ENCODE data around the gene LST1. TPM values are rescaled to one million over a fixed set of nuclear protein-coding genes. Genes with fewer than 3 reads are reported as not detected.

Gene LST1
- total and polyA plus RNA-seq, 2 of the 4 experiments (the other 2 are of a cell fraction), result not detected

- BruUV-seq (replicated peaks), result no TSS peak
- dilution Hi-C loops (cut with HindIII; ENCODE audit: low sequenced_read_pairs, unreplicated experiment), result no loop called here
Observed at GRCh38 chr6:31586599-31587281, 663 bp downstream of the LST1 start.

More at GRCh38 chr6:31586599-31587281, 663 bp downstream of the LST1 start:
- Histone ChIP-seq H2BK15ac (ENCODE audit: low read depth, low read length) (no peak overlapping the region), H3K27me3 (ENCODE audit: control insufficient read depth, insufficient read depth, low read length) (peaks cover 11% of the 10 kb centered on the region), H3K4ac (ENCODE audit: low read depth, low read length) (no peak overlapping the region), H3K9me1 (ENCODE audit: insufficient read depth, low read length) (no peaks in the 10 kb centered on the region; the same call in 1 of the 2 replicates), H2AK5ac (ENCODE audit: low read depth, low read length) (no peak overlapping the region), H3K18ac (ENCODE audit: low read depth, low read length) (no peak overlapping the region), H3K4me2 (ENCODE audit: low read depth, low read length) (no peak overlapping the region), H2AK9ac (replicated peaks; ENCODE audit: low read depth, low read length, poor library complexity) (peak overlapping the region; percentile 61), H3K4me1 (ENCODE audit: control insufficient read depth, insufficient read depth, low read length) (peaks cover 2% of the 10 kb centered on the region; the same call in 1 of the 2 replicates), H2BK20ac (ENCODE audit: low read depth, low read length) (no peak overlapping the region), H3K23ac (ENCODE audit: low read depth, low read length) (no peak overlapping the region), H3K4me3 (ENCODE audit: insufficient read depth, low read depth, low read length) (no peak overlapping the region), H3K27ac (ENCODE audit: insufficient read depth, low read length) (no peak overlapping the region), H3K79me1 (ENCODE audit: low read depth in 1 of 2, low read length in 2 of 2) (no peaks in the 10 kb centered on the region), H2BK5ac (ENCODE audit: low read depth, low read length, poor library complexity, severe bottlenecking) (no peak overlapping the region), H3K9ac (ENCODE audit: low read depth, low read length) (no peak overlapping the region), H3K9me3 (ENCODE audit: control insufficient read depth, insufficient read depth, low read length) (no peaks in the 10 kb centered on the region), H4K8ac (ENCODE audit: low read depth in 2 of 2, low read length in 2 of 2) (no peak overlapping the region; a peak in 1 of 4 replicates), H4K91ac (ENCODE audit: insufficient read depth, low read depth, low read length) (no peak overlapping the region), H2AFZ (replicated peaks; ENCODE audit: low read length, poor library complexity) (no peak overlapping the region), H3K36me3 (ENCODE audit: control insufficient read depth, insufficient read depth, low read length) (no peaks in the 10 kb centered on the region), H3K14ac (replicated peaks; ENCODE audit: low read depth, low read length) (no peak overlapping the region), H3K56ac (ENCODE audit: extremely low read depth, insufficient read depth, low read length) (no peak overlapping the region), H2BK120ac (ENCODE audit: low read depth, low read length) (no peak overlapping the region), H4K20me1 (ENCODE audit: insufficient read depth, low read length) (no peaks in the 10 kb centered on the region), H4K5ac (ENCODE audit: low read depth, low read length) (no peak overlapping the region)
- ChIA-PET CTCF (interaction anchor here (2.9 kb wide), 1 partner anchor 12 kb away, joined by 9 read pairs; no protein-coding TSS in a partner anchor), POLR2A (ENCODE audit: unreplicated experiment) (no interaction called here)
- TF ChIP-seq CEBPB (IDR thresholded peaks at IDR 0.05; ENCODE audit: low read depth, low read length), result no peak
- no peak for TF ChIP-seq NFE2L2 (IDR thresholded peaks at IDR 0.05; ENCODE audit: low read depth, low read length)
- TF ChIP-seq, protein P1, sequence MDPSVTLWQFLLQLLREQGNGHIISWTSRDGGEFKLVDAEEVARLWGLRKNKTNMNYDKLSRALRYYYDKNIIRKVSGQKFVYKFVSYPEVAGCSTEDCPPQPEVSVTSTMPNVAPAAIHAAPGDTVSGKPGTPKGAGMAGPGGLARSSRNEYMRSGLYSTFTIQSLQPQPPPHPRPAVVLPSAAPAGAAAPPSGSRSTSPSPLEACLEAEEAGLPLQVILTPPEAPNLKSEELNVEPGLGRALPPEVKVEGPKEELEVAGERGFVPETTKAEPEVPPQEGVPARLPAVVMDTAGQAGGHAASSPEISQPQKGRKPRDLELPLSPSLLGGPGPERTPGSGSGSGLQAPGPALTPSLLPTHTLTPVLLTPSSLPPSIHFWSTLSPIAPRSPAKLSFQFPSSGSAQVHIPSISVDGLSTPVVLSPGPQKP (IDR thresholded peaks at IDR 0.05; ENCODE audit: borderline replicate concordance, low read depth, low read length), result no peak
- no peak for TF ChIP-seq RFX5 (IDR thresholded peaks at IDR 0.05; ENCODE audit: low read depth, low read length)
- no peak for TF ChIP-seq RAD21 (IDR thresholded peaks at IDR 0.05; ENCODE audit: low read length)
- no peak for TF ChIP-seq RCOR1 (IDR thresholded peaks at IDR 0.05; ENCODE audit: insufficient replicate concordance, low read length)
- no peak for TF ChIP-seq FOS (IDR thresholded peaks at IDR 0.05; ENCODE audit: low read depth, low read length)
- no peak for TF ChIP-seq USF2 (IDR thresholded peaks at IDR 0.05; ENCODE audit: low read depth, low read length)
- no peak for TF ChIP-seq MAFK (IDR thresholded peaks at IDR 0.05; ENCODE audit: low read depth, low read length)
- no peak for TF ChIP-seq POLR2A (IDR thresholded peaks at IDR 0.05; ENCODE audit: low read depth, low read length)
- TF ChIP-seq SMC3 (IDR thresholded peaks at IDR 0.05; ENCODE audit: low read depth, low read length), result no peak
- no peak for TF ChIP-seq CHD1 (IDR thresholded peaks at IDR 0.05; ENCODE audit: low read depth, low read length)
- no peak for TF ChIP-seq MAZ (IDR thresholded peaks at IDR 0.05; ENCODE audit: borderline replicate concordance, low read depth, low read length)
- no peak for TF ChIP-seq CTCF (conservative IDR thresholded peaks at IDR 0.05; ENCODE audit: low read depth, low read length)
- WGBS, 2 experiments (ENCODE audit: extremely low coverage in 2 of 2, insufficient read length in 1 of 2), result 0% methylated on average over 2 of the region's 9 CpGs; no CpG with 5 or more reads in 1 of the 2 experiments
- in situ Hi-C loops (cut with MboI; ENCODE audit: low sequenced_read_pairs) (no loop called here), intact Hi-C loops (cut with micrococcal nuclease) (no loop called here)
- DNase-seq, result no peak
- no peak for ATAC-seq (ENCODE audit: low read depth)
